ENCODE results near the gene SPRED2.

- no peak for TF ChIP-seq CTCF (conservative IDR thresholded peaks at IDR 0.05 in 1 of 2, IDR thresholded peaks at IDR 0.05 in 1 of 2; ENCODE audit: extremely low read depth in 1 of 2, insufficient read depth in 1 of 2, low read depth in 1 of 2, low read length in 2 of 2)
- TF ChIP-seq EZH2 (IDR thresholded peaks at IDR 0.05; ENCODE audit: borderline replicate concordance, low read length): no peak
Measured at GRCh38 chr2:65331336-65332025, 100.9 kb downstream of the SPRED2 start.
